Calu3 (cell line): ENCODE data around the gene RPS18. TPM values are rescaled to one million over a fixed set of nuclear protein-coding genes. Genes with fewer than 3 reads are reported as not detected.

Source experiments
- BruUV-seq: library from RNA; stranded (reverse); fragments of 400-500 nt; replicated peaks from 2 replicates; lab custom pipeline; 2021; lab: Mats Ljungman, UMichigan
- CTCF ChIA-PET: fragments of 300-600 bp; sonication (Branson Sonifier 250); formaldehyde crosslinking; loops from one replicate; lab custom pipeline; 2022; ENCODE audit warnings: antibody characterized with exemption; lab: Charles Lee
- DNase-seq: peaks from one replicate; pipeline ENCODE4 v3.0.0; 2022
- H3K27ac Mint-ChIP-seq: one replicate; pipeline ENCODE4 v1.8.0; 2022; ENCODE audit warnings: mixed read lengths; ENCODE audit not compliant: unreplicated experiment
- H3K27me3 Mint-ChIP-seq: one replicate; pipeline ENCODE4 v1.8.0; 2022; ENCODE audit warnings: mixed read lengths; ENCODE audit not compliant: unreplicated experiment
- H3K36me3 Mint-ChIP-seq: one replicate; pipeline ENCODE4 v1.8.0; 2022; ENCODE audit warnings: mild to moderate bottlenecking, moderate library complexity, mixed read lengths; ENCODE audit not compliant: insufficient read depth, unreplicated experiment
- H3K4me1 Mint-ChIP-seq: one replicate; pipeline ENCODE4 v1.8.0; 2022; ENCODE audit warnings: mild to moderate bottlenecking, low read depth, mixed read lengths; ENCODE audit not compliant: unreplicated experiment
- H3K4me3 Mint-ChIP-seq: one replicate; pipeline ENCODE4 v1.8.0; 2022; ENCODE audit warnings: mild to moderate bottlenecking, low read depth, moderate library complexity, mixed read lengths; ENCODE audit not compliant: unreplicated experiment
- H3K9me3 Mint-ChIP-seq: one replicate; pipeline ENCODE4 v1.8.0; 2022; ENCODE audit warnings: low read depth, mixed read lengths; ENCODE audit not compliant: unreplicated experiment
- CTCF ChIP-seq: fragments of 200-600 bp; IDR thresholded peaks from one replicate; pipeline ENCODE4 v1.8.0; 2022; ENCODE audit warnings: antibody characterized with exemption; ENCODE audit not compliant: unreplicated experiment
- intact Hi-C: fragments of 100-400 bp; cut with micrococcal nuclease; formaldehyde crosslinking; loops from one replicate; pipeline ENCODE4 v1.10.0; 2022; ENCODE audit not compliant: unreplicated experiment
- total RNA-seq: library from RNA; stranded (reverse); gene quantifications from 2 replicates; pipeline ENCODE4 v1.2.3, GENCODE V29; 2022

RPS18 gene
- total RNA-seq, 1 experiment from 2014 or later, result 2,688 TPM

GRCh38 chr6:33294086-33294823, 22.4 kb downstream of the RPS18 start:
- no peaks in the 10 kb centered on the region for H3K9me3 Mint-ChIP-seq
- H3K27me3 Mint-ChIP-seq, result no peaks in the 10 kb centered on the region
- DNase-seq, result no peak
- BruUV-seq, result no TSS peak
- intact Hi-C loops, result no loop called here
- no peak overlapping the region for H3K4me3 Mint-ChIP-seq
- no peak overlapping the region for H3K27ac Mint-ChIP-seq
- CTCF ChIA-PET, result interaction anchor here (0.5 kb wide), 1 partner anchor 15 kb away, joined by 3 read pairs; no protein-coding TSS in a partner anchor
- peaks cover 83% of the 10 kb centered on the region for H3K36me3 Mint-ChIP-seq
- no peak for TF ChIP-seq CTCF
- peaks cover 34% of the 10 kb centered on the region for H3K4me1 Mint-ChIP-seq

- TF ChIP-seq CTCF, result no peak
- BruUV-seq, result no TSS peak
- Mint-ChIP-seq H3K9me3 (no peaks in the 10 kb centered on the region), H3K27ac (no peak overlapping the region), H3K36me3 (peaks cover 83% of the 10 kb centered on the region), H3K4me3 (peak overlapping the region; percentile 90), H3K4me1 (peaks cover 33% of the 10 kb centered on the region), H3K27me3 (no peaks in the 10 kb centered on the region)
- no peak for DNase-seq
- CTCF ChIA-PET, result interaction anchor here (0.6 to 1.5 kb wide), 3 partner anchors 19 to 1112 kb away, joined by 3 to 4 read pairs (median 3); partner anchors contain the start of gene B3GALT4
- intact Hi-C loops, result no loop called here
Measured at GRCh38 chr6:33295621-33296369, 23.9 kb downstream of the RPS18 start.

GRCh38 chr6:33296797-33297405, 25.0 kb downstream of the RPS18 start:
- DNase-seq, result no peak
- peaks cover 25% of the 10 kb centered on the region for H3K4me1 Mint-ChIP-seq
- peaks cover 86% of the 10 kb centered on the region for H3K36me3 Mint-ChIP-seq
- H3K27me3 Mint-ChIP-seq, result no peaks in the 10 kb centered on the region
- intact Hi-C loops, result loop anchor here (1.0 kb wide), 1 partner anchor 8 kb away; the partner anchor contains the start of genes PFDN6 and WDR46
- H3K27ac Mint-ChIP-seq, result peak overlapping the region; percentile 98
- CTCF ChIA-PET, result interaction anchor here (0.5 to 2.1 kb wide), 5 partner anchors 8 to 49 kb away, joined by 3 to 10 read pairs (median 7); partner anchors contain the start of genes B3GALT4, PFDN6 and WDR46
- BruUV-seq, result no TSS peak
- H3K4me3 Mint-ChIP-seq, result peak overlapping the region; percentile 90
- TF ChIP-seq CTCF, result no peak
- H3K9me3 Mint-ChIP-seq, result no peaks in the 10 kb centered on the region

- Mint-ChIP-seq H3K4me1 (peaks cover 25% of the 10 kb centered on the region), H3K27me3 (no peaks in the 10 kb centered on the region), H3K27ac (peak overlapping the region; percentile 98), H3K4me3 (peak overlapping the region; percentile 90), H3K36me3 (peaks cover 86% of the 10 kb centered on the region), H3K9me3 (no peaks in the 10 kb centered on the region)
- DNase-seq, result peak; percentile 93
- BruUV-seq, result no TSS peak
- no peak for TF ChIP-seq CTCF
- intact Hi-C loops, result loop anchor here (1.0 kb wide), 1 partner anchor 8 kb away; the partner anchor contains the start of genes PFDN6 and WDR46
- CTCF ChIA-PET, result interaction anchor here (0.5 to 2.1 kb wide), 8 partner anchors 9 to 1417 kb away, joined by 3 to 10 read pairs (median 4); partner anchors contain the start of genes B3GALT4, PFDN6, WDR46 and ZBTB22
Measured at GRCh38 chr6:33297406-33297955, 25.6 kb downstream of the RPS18 start.
